ENCODE measurements around the gene HOXD12.

HOXD12 gene

GRCh38 chr2:176107731-176108181 is 8.2 kb downstream of the HOXD12 start:
- DNase-seq: no peak

GRCh38 chr2:176109192-176109901 is 9.8 kb downstream of the HOXD12 start:
- DNase-seq: no peak

GRCh38 chr2:176109946-176110345 is 10.4 kb downstream of the HOXD12 start:
- DNase-seq: no peak

GRCh38 chr2:176110415-176111308 is 11.1 kb downstream of the HOXD12 start:
- DNase-seq: no peak

- DNase-seq: no peak
Observed at GRCh38 chr2:176111309-176111663, 11.7 kb downstream of the HOXD12 start.

GRCh38 chr2:176111846-176112374 is 12.3 kb downstream of the HOXD12 start:
- no peak for DNase-seq

- no peak for DNase-seq
Observed at GRCh38 chr2:176112375-176113302, 13.0 kb downstream of the HOXD12 start.

GRCh38 chr2:176114120-176114929 is 14.7 kb downstream of the HOXD12 start:
- DNase-seq: no peak

- no peak for DNase-seq
Observed at GRCh38 chr2:176114930-176115625, 15.5 kb downstream of the HOXD12 start.

GRCh38 chr2:176115883-176116813 is 16.6 kb downstream of the HOXD12 start, which contains the start of gene HOXD10:
TSS of gene HOXD10 (plus strand) at chr2:176116778. CDS start at chr2:176116834, 56 bp downstream.
- DNase-seq: no peak

- DNase-seq: no peak
Observed at GRCh38 chr2:176117162-176117822, 17.7 kb downstream of the HOXD12 start.

- DNase-seq: no peak
Observed at GRCh38 chr2:176117823-176118371, 18.3 kb downstream of the HOXD12 start.

- no peak for DNase-seq
Observed at GRCh38 chr2:176118601-176119339, 19.2 kb downstream of the HOXD12 start.

- DNase-seq: no peak
Observed at GRCh38 chr2:176120364-176121189, 21.0 kb downstream of the HOXD12 start.

- DNase-seq: no peak
Observed at GRCh38 chr2:176121190-176122051, 21.8 kb downstream of the HOXD12 start.

GRCh38 chr2:176122052-176122682 is 22.6 kb downstream of the HOXD12 start:
- no peak for DNase-seq
